Loucy (cell line): ENCODE measurements around the gene BMPER.

Experiments
- CTCF ChIP-seq: fragments of 200-600 bp; sonication (generic); conservative IDR thresholded peaks from 2 replicates; pipeline ENCODE4 v1.5.1; 2014; ENCODE audit warnings: mild to moderate bottlenecking, antibody characterized with exemption, low read length
- EZH2phosphoT487 ChIP-seq: fragments of 200-600 bp; IDR thresholded peaks from 2 replicates; pipeline ENCODE4 v1.6.1; 2018; ENCODE audit warnings: antibody characterized with exemption, mild to moderate bottlenecking, moderate library complexity, borderline replicate concordance

DNA sequence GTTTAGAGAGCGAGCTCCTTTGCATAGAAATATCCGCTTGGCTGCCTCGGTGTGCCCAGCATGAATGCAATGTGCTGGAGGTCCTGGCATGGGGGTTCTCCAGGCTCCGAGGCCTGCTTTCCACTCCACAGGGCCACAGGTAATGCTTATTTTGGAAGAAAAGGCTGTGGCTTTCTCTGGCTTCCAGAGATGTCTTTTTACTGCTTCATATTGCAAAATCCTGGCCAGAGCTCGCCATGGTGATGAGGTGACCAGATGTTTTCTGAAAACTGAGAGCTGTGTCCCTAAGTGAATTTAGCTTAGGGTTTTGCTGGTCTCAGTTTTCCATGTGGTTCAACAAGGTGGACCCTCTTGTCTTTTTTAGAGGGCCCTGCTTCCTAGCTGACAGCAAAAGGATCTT, 65.2 kb downstream of the BMPER start:
- no peak for TF ChIP-seq CTCF
- TF ChIP-seq EZH2phosphoT487 = no peak
